ENCODE data around the gene CETN3.
"Not testable (repeated sequence)": the region's sequence is repeated elsewhere in the genome, so short reads cannot be mapped to it uniquely, and the experiment has no call there.

CETN3 gene

GRCh38 chr5:90378752-90379151, 30.8 kb downstream of the CETN3 start:
- no peak overlapping the region for H3K4me3 ChIP-seq (ENCODE audit: control insufficient read depth, low read depth, low read length)
- no peak for DNase-seq (ENCODE audit: low read depth)
- TF ChIP-seq CTCF (IDR thresholded peaks at IDR 0.05; ENCODE audit: control insufficient read depth, insufficient read depth, low read depth, low read length, missing control alignments): no peak

DNA sequence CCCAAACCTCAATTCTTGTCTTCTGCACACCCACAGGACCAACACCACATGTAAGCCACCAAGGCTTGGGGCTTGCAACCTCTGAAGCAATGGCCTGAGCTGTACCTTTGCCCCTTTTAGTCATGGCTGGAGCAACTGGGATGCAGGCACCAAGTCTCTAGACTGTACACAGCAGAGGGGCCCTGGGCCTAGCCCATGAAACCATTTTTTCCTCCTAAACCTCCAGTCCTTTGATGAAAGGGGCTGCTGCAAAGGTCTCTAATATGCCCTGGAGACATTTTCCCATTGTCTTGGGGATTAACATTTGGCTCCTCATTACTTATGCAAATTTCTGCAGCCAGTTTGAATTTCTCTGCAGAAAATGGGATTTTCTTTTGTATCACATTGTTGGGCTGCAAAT, 38.3 kb downstream of the CETN3 start:
- not testable (repeated sequence) for DNase-seq (ENCODE audit: low read depth); H3K4me3 ChIP-seq (ENCODE audit: control insufficient read depth, low read depth, low read length)

- no peak for DNase-seq (ENCODE audit: low read depth)
- no peak for TF ChIP-seq CTCF (IDR thresholded peaks at IDR 0.05; ENCODE audit: control insufficient read depth, insufficient read depth, low read depth, low read length, missing control alignments)
Observed at GRCh38 chr5:90368454-90369246, 40.9 kb downstream of the CETN3 start.

DNA sequence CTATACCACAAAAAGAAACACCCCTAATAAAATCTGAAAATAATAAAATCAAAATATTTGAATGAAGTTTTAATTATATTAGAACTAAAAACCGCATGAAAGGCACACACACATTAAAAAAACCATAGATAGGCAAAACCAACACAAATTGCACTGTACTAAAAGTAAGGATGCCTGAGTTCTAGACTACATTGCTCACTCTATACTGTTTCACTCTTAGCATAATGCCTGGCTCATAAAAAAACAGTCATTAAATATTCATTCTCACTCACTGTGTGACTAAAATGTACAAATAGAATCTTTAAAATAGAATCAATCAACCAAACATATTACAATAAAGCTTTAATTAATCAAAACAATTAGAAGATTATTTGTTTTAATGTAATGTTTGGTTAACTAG, 41.7 kb downstream of the CETN3 start:
- H3K4me3 ChIP-seq (ENCODE audit: control insufficient read depth, low read depth, low read length): no peak overlapping the region
- DNase-seq (ENCODE audit: low read depth): no peak
- TF ChIP-seq CTCF (IDR thresholded peaks at IDR 0.05; ENCODE audit: control insufficient read depth, insufficient read depth, low read depth, low read length, missing control alignments): no peak

More at GRCh38 chr5:90368454-90369246, 40.9 kb downstream of the CETN3 start:
- H3K4me3 ChIP-seq (ENCODE audit: control insufficient read depth, low read depth, low read length): no peak overlapping the region

DNA sequence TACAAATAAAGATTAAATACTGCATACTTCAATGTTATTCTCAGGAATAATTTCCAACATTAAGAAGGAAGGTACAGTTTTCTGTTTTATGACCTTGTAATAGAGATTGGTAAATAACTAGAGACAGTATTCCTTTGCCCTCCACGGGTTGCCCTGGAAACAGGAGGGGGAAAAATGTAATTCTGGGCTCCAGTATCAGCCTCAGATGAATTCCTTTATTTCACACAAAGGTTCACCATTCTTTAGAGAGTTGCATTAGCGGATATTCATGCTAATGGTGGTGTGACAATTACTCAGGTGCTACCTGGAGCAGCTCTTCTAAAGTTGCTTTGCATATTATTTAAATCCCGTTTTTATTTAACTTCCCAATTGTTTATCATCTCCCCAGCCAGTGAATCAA, 42.6 kb downstream of the CETN3 start:
- TF ChIP-seq CTCF (IDR thresholded peaks at IDR 0.05; ENCODE audit: control insufficient read depth, insufficient read depth, low read depth, low read length, missing control alignments): no peak
- H3K4me3 ChIP-seq (ENCODE audit: control insufficient read depth, low read depth, low read length): no peak overlapping the region
- no peak for DNase-seq (ENCODE audit: low read depth)

- no peak for DNase-seq (ENCODE audit: low read depth)
- no peak for TF ChIP-seq CTCF (IDR thresholded peaks at IDR 0.05; ENCODE audit: control insufficient read depth, insufficient read depth, low read depth, low read length, missing control alignments)
- H3K4me3 ChIP-seq (ENCODE audit: control insufficient read depth, low read depth, low read length): no peak overlapping the region
Observed at GRCh38 chr5:90365328-90365727, 44.2 kb downstream of the CETN3 start.

DNA sequence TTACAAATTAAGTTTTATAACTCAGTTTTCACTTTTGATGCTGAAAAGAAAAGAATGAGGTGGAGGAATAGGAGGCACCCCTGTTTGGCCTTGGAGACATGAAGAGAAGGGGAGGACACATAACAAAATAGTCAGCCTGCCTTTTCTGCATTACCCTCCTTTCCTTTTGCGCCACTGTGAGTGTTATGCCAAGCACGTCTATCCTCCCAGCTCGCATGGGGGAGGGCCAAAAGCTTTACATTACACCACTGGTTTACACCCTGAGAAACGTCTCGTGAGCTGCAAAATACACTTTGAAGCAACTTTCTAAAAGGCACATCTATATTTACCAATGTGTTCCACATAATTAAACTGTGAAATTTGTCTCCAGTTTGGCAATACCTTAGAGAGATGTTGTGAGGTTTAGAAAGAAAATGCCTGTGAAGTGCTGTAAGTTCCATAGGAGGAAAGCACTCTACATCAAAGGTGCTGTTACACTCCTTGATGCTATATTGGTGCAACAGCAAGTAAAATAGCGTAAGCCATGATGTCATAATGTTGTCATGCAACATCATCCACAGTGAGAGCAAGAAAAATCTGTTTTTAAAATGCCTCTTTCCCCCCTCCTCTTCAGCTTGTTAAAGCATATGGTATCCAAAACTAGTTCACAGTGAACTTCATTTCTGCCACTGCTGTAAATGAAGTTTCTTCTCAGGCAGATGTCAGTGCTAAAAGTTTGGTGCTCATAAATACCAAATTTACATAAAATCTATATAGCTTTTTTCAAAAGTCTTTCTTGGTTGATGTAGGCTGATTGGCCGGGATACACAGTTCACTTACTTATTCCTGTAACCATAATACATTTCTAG, 50.3 kb downstream of the CETN3 start:
- no peak for DNase-seq (ENCODE audit: low read depth)
- H3K4me3 ChIP-seq (ENCODE audit: control insufficient read depth, low read depth, low read length): no peak overlapping the region
- TF ChIP-seq CTCF (IDR thresholded peaks at IDR 0.05; ENCODE audit: control insufficient read depth, insufficient read depth, low read depth, low read length, missing control alignments): no peak

All from AG09309 (cell line).